ENCODE data around the gene C1orf167. TPM values are rescaled to one million over a fixed set of nuclear protein-coding genes. Genes with fewer than 3 reads are reported as not detected.

The C1orf167 gene, protein sequence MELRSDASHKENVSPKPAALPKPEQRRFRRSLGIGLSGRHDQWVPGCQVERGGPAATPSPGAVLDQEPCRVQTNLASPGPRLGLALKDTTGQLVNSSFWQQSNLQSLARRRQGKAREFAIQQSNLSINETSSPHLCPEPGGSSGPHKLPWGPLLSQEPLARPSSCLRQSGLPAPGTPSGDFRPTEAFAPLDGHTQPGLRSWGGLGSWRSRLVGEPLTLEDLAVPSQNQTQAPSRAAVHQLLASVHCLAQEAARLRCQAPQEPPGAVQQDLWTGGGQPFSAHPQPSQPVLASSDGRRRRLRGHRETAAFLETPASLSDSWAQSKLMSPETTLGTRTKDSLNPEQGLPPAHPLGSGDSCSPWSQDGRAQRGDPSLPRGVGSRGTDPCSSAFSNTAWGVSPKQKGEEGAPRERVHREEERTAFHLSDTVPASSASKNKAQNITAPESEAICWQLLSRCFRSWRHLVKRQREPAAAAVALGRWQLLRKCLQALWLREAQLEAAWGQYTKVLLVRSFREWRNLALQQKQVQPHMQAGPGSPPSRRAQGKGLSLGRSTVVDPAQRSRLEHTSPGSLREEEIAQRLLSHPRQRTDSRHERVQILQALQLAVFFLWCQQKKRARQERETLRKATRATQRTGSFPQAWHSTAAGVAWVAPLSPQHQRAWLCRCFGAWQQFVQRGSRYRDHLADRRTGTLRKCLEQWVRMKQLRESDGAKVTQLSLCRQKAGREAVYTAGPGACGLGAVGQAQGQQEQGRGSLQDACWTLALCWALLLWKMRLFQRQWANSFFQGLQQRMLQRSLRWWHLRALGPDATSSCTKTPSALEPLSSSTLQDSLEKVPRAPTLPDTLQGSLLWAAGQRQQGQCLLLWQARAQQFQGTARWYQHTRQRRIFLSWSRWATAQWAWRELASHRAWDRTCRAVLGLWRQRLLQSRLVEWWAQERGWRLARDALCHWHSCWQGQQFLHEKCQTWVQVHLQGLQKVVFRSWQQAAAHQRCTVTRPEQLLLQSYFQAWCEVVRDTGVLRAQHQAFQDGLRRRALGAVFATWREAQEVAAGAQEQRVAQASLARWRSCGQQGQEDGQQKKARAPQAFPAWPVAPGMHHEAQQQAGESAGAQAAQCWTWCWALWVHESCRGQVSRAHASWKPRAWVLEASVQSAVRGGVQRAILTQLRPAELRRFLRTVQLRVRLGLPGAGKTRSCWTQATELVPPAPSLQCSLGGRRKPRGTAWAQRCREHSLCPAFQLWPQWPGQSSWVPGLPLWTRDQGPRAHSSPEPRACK (N-terminal part only)
- total RNA-seq = 0.63 and 1.3 TPM in 2 replicates

DNA sequence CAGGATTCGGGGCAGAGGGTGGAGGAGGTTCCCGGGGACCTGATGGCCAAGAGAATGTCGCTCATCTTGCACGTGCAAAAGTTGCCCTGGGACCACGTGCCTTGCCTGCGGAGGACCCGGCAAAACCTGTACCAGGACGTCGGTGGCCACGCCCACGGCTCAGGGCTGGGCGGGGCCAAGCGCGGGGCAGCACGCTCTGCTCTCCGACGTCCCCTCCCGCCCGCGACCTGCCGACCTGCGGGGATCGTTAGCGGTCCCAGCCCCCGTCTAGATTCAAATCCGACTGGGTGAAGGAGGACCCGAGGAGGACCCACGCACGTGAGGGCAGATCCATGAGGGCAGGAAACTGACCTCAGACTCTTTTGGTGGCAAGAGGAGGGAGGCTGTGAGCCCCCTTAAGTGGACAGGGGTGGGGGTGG is at the start of gene C1orf167:
C1orf167 (plus strand) TSS at position 206 of the 419 bp plus-strand sequence. CDS start 2,208 bp downstream, outside the sequence.

DNA sequence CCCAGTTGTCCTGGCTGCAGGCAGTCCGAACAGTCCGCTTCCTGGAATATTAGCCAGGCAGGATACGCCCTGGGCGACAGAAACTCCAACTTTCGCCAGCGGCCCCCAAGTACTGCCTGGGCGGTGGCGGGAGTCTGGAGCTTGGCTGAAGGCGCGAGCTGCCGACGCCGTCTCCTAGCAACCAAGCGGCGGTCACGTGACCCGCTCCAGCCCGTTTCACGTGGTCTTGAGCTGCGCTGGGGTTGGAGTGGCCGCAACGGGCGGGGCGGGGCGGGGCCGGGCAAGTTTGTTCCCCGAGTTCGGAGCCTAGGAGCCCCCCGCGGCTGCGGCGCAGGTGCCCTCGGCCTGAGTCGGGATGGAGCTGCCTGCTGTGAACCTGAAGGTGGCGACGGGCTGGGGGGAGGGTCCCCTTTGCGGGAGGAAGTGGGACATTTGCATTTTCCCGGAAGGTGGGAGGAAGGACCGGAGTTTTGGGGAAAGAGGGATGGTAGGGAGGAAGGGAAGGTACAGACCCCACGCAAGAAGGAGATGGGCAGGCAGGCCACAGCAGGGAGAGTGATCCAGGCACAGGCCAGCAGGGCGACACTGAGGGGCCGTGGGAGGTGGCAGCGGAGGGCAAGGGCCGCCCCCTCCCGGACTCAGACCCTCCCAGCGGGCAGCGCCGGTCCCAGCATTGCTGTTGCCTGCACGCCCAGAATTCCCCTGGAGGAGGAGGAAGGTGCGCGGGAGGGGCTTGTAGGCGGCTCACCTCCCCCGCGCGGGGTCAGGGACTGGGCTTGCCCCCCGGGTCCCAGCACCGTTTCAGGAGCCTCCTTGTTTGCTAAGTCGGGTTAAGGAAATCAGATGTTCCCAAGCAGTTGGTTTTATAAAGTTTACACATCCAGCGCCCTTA is 25.9 kb upstream of the C1orf167 start, which contains the start of gene AGTRAP:
AGTRAP (plus strand) TSS at position 283 of the 892 bp plus-strand sequence; CDS start at position 356, 73 bp downstream.

DNA sequence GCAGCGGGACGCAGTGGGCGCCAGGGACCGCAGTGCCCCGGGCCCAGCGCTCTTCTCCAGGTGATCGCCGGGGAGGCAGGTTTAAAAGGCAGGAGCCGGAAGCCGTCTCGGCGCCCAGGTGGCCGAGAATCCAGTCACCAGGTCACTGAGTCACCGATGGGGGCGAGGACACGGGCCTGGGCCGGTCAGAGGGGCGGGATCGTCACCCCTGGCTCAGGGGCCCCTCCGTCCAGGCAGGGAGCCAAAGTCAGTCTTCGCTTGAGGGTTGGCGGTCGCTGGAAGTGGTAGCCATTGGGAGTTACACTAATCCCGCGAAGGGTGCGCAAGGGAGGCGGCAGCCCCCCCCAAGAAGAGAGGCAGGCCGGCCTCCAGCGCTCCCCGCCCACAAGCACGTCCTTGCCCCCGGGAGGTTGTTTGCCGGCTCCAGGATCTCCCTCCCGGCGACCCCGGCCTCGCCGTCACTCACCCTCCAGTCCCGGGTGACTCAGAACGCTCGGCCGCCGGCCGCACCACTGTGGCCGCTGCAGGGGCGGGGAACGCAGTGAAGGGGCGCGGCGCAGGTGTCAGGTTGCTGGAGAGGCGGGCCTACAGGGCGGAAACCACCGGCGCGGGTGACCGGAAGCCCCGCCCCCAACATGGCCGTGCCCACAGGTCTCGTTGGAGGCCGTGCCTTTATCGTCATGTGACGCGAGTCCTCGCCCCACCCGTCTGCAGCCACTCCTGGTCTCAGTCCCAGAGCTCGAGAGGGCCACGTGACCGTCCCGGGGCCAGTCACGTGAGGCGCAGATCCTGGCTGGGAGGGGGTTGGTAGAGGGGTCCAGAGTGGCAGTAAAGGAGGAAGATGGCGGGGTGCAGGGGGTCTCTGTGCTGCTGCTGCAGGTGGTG is 43.7 kb downstream of the C1orf167 start, which contains the start of the genes CLCN6 and MTHFR:
CLCN6 (plus strand) TSS at position 770 of the 885 bp plus-strand sequence; CDS start at position 842, 72 bp downstream.
MTHFR (minus strand) TSS at position 543 of the 885 bp plus-strand sequence. CDS start 2,848 bp downstream, outside the sequence.

Other genes with a start within 250 kb of the C1orf167 start
- gene FBXO2, start 107.8 kb upstream of the C1orf167 start, total RNA-seq = 5.2 and 7.3 TPM in 2 replicates
- gene FBXO44, start 107.3 kb upstream of the C1orf167 start, total RNA-seq = 12.1 and 17.2 TPM in 2 replicates
- 5.5 and 7.0 TPM in 2 replicates for gene FBXO6, start 98.0 kb upstream of the C1orf167 start, total RNA-seq
- 29.0 and 33.6 TPM in 2 replicates for gene MAD2L2, start 81.0 kb upstream of the C1orf167 start, total RNA-seq
- gene DRAXIN, start 70.5 kb upstream of the C1orf167 start, total RNA-seq = 0.16 and 0.26 TPM in 2 replicates
- 33.1 and 39.2 TPM in 2 replicates for gene AGTRAP, start 26.1 kb upstream of the C1orf167 start, total RNA-seq
- gene MTHFR, start 43.8 kb downstream of the C1orf167 start, total RNA-seq = 49.2 and 75.0 TPM in 2 replicates
- gene CLCN6, start 44.0 kb downstream of the C1orf167 start, total RNA-seq = 10.0 and 11.0 TPM in 2 replicates
- gene NPPA, start 85.6 kb downstream of the C1orf167 start, total RNA-seq = not detected in 2 replicates
- not detected in 2 replicates for gene NPPB, start 96.8 kb downstream of the C1orf167 start, total RNA-seq
- gene KIAA2013, start 164.2 kb downstream of the C1orf167 start, total RNA-seq = 31.3 and 34.5 TPM in 2 replicates
- gene PLOD1, start 172.5 kb downstream of the C1orf167 start, total RNA-seq = 209 and 243 TPM in 2 replicates
- gene MFN2, start 218.3 kb downstream of the C1orf167 start, total RNA-seq = 41.5 and 52.5 TPM in 2 replicates

Measured in bronchial smooth muscle cell (primary cell).